K562 (cell line): ENCODE measurements around the gene CCDC97. TPM values are rescaled to one million over a fixed set of nuclear protein-coding genes. Genes with fewer than 3 reads are reported as not detected.

Source experiments
- ATAC-seq: fragments of 200-7000 bp; cut with Tn5 transposase; 3 replicates; pipeline ENCODE4 v1.9.1; 2020; ENCODE audit warnings: moderate library complexity
- BruUV-seq: library from RNA; stranded (reverse); fragments of 400-500 nt; replicated peaks from 2 replicates; lab custom pipeline; 2021; lab: Mats Ljungman, UMichigan
- CTCF ChIA-PET: fragments of 300-600 bp; formaldehyde crosslinking; extraction: SDS; loops from one replicate; lab custom pipeline; 2021; ENCODE audit warnings: low intra/inter-chr PET ratio; lab: Yijun Ruan, JAX
- POLR2A ChIA-PET: fragments of 300-600, 350-650 bp; sonication (Branson Sonifier 250); formaldehyde crosslinking; extraction: SDS; loops from one replicate; lab custom pipeline; 2021; ENCODE audit warnings: antibody characterized with exemption, inconsistent platforms; lab: Yijun Ruan, JAX
- DNase-seq, 4 experiments: peaks; one replicate each; pipeline versions ENCODE4 v3.0.0 to v3.0.0-alpha.2; 2011 to 2018; ENCODE audit warnings: low spot score in 3 of 4, mixed read lengths in 3 of 4; ENCODE audit errors: extremely low read depth in 1 of 4
- FAIRE-seq: peaks from 2 replicates; lab custom pipeline; 2011; peaks lifted over from hg19 to GRCh38; lab: Jason Lieb, UNC
- H2AFZ ChIP-seq: 2 replicates; pipeline ENCODE4 v1.6.0; 2011; ENCODE audit warnings: low read depth, low read length, control low read depth, inconsistent platforms
- H3K27ac ChIP-seq: fragments of 200-600 bp; 3 replicates; pipeline ENCODE4 v1.8.0; 2011; ENCODE audit warnings: low read depth, mild to moderate bottlenecking, control low read depth, inconsistent platforms, low read length, moderate library complexity, mixed read lengths; ENCODE audit errors: extremely low read depth
- H3K27me3 ChIP-seq, 2 experiments: fragments of 300-600 bp in 1 of 2; 2 replicates in 1 of 2; 3 replicates in 1 of 2; pipeline versions ENCODE4 v1.6.0 to v1.8.0; 2011; ENCODE audit warnings: inconsistent platforms in 2 of 2, low read length in 2 of 2, mild to moderate bottlenecking in 1 of 2, mixed read lengths in 1 of 2, moderate library complexity in 1 of 2; ENCODE audit not compliant: control insufficient read depth in 2 of 2, insufficient read depth in 2 of 2
- H3K36me3 ChIP-seq: fragments of 300-600 bp; 3 replicates; pipeline ENCODE4 v1.8.0; 2011; ENCODE audit warnings: mild to moderate bottlenecking, low read length, inconsistent platforms; ENCODE audit not compliant: control insufficient read depth, insufficient read depth
- H3K4me1 ChIP-seq, 2 experiments: fragments of 200-600 bp in 1 of 2; replicated peaks in 1 of 2; 2 replicates in 1 of 2; 3 replicates in 1 of 2; pipeline versions ENCODE4 v1.5.1 to v1.8.0; 2011; ENCODE audit warnings: inconsistent platforms in 2 of 2, low read length in 2 of 2, mild to moderate bottlenecking in 1 of 2, mixed read lengths in 1 of 2, moderate library complexity in 1 of 2; ENCODE audit not compliant: control insufficient read depth in 2 of 2, insufficient read depth in 2 of 2
- H3K4me2 ChIP-seq: 2 replicates; pipeline ENCODE4 v1.6.1; 2011; ENCODE audit warnings: low read length, control low read depth, inconsistent platforms, mixed read lengths; ENCODE audit not compliant: insufficient read depth
- H3K4me3 ChIP-seq: fragments of 200-600 bp; sonication (generic), shearing (Covaris generic); 2 replicates; pipeline ENCODE4 v1.5.1; 2016; ENCODE audit warnings: control low read depth, inconsistent platforms
- H3K79me2 ChIP-seq: fragments of 200-600 bp; 3 replicates; pipeline ENCODE4 v1.8.0; 2011; ENCODE audit warnings: low read length, inconsistent platforms; ENCODE audit not compliant: control insufficient read depth, insufficient read depth
- H3K9ac ChIP-seq, 2 experiments: 2 replicates each; pipeline versions ENCODE4 v1.6.0 to v1.6.1; 2011; ENCODE audit warnings: low read depth in 2 of 2, low read length in 2 of 2, control low read depth in 1 of 2, inconsistent platforms in 1 of 2, mild to moderate bottlenecking in 1 of 2, mixed read lengths in 1 of 2; ENCODE audit not compliant: insufficient read depth in 1 of 2
- H3K9me1 ChIP-seq: one replicate; pipeline ENCODE4 v1.6.0; 2011; ENCODE audit warnings: inconsistent platforms, mild to moderate bottlenecking, low read length, moderate library complexity; ENCODE audit not compliant: control insufficient read depth, insufficient read depth
- H3K9me3 ChIP-seq: replicated peaks from 2 replicates; pipeline ENCODE4 v1.5.1; 2011; ENCODE audit warnings: low read depth, low read length, inconsistent platforms; ENCODE audit not compliant: control insufficient read depth, insufficient read depth
- H4K20me1 ChIP-seq: replicated peaks from 2 replicates; pipeline ENCODE4 v1.6.1; 2011; ENCODE audit warnings: low read length, inconsistent platforms, mixed read lengths; ENCODE audit not compliant: control insufficient read depth, insufficient read depth
- CTCF ChIP-seq, 3 experiments: IDR thresholded peaks in 2 of 3; conservative IDR thresholded peaks in 1 of 3; 2 replicates each; pipeline ENCODE4 v1.5.1; 2011 to 2012; ENCODE audit warnings: low read length in 3 of 3, mild to moderate bottlenecking in 3 of 3, control low read depth in 2 of 3, improper control_type of control experiment in 1 of 3, inconsistent platforms in 1 of 3, low read depth in 1 of 3, mixed read lengths in 1 of 3, moderate library complexity in 1 of 3; ENCODE audit not compliant: insufficient read depth in 2 of 3
- EGR1 ChIP-seq: fragments of 450-650 bp; conservative IDR thresholded peaks from 2 replicates; pipeline ENCODE4 v1.6.1; 2017; ENCODE audit warnings: mild to moderate bottlenecking
- PHB2 ChIP-seq: fragments of 450-650 bp; IDR thresholded peaks from 2 replicates; pipeline ENCODE4 v1.6.1; 2017; ENCODE audit warnings: low read depth
- STAT6 ChIP-seq: sonication (generic); formaldehyde crosslinking; IDR thresholded peaks from 2 replicates; pipeline ENCODE4 v1.8.1; 2023; ENCODE audit warnings: mild to moderate bottlenecking, missing genetic modification reagents
- YY1 ChIP-seq, 3 experiments: IDR thresholded peaks; 2 replicates each; pipeline ENCODE4 v1.6.1; 2011; ENCODE audit warnings: low read length in 2 of 3, mild to moderate bottlenecking in 2 of 3, moderate library complexity in 2 of 3, borderline replicate concordance in 1 of 3, control low read depth in 1 of 3, low read depth in 1 of 3; ENCODE audit not compliant: insufficient read depth in 3 of 3, insufficient replicate concordance in 2 of 3, control insufficient read depth in 1 of 3, insufficient read length in 1 of 3; ENCODE audit errors: extremely low read depth in 1 of 3
- WGBS: fragments of 100-300 bp; shearing (Covaris generic); methylation state at CpG from one replicate; pipeline ENCODE4 v1.1.6; 2016; ENCODE audit warnings: low coverage, mixed read lengths; ENCODE audit not compliant: insufficient coverage; ENCODE audit errors: missing lambda C conversion rate; 5-methylcytosine and 5-hydroxymethylcytosine counted together
- in situ Hi-C: fragments of 300-500 bp; cut with MboI; formaldehyde crosslinking; loops from 4 replicates; pipeline ENCODE4 v1.15.0; 2018; ENCODE audit warnings: inconsistent platforms, mixed read lengths
- intact Hi-C: fragments of 100-400 bp; cut with micrococcal nuclease; formaldehyde crosslinking; loops from 2 replicates; pipeline ENCODE4 v1.14.2; 2022
- polyA plus RNA-seq, 8 experiments: library from polyadenylated mRNA; depleted of rRNA in 4 of 8; stranded (reverse) in 5 of 8; unstranded in 3 of 8; fragments of >200 nt; fragmentation: Nextera tagmentation in 2 of 8; fragmentation: Illumina TruSeq in 1 of 8; extraction: Ambion mirVana in 2 of 8; extraction: Trizol in 1 of 8; gene quantifications; 2 replicates each; pipeline versions ENCODE4 v1.2.1 to v1.2.3, GENCODE V29; 2011 to 2014; ENCODE audit warnings: inconsistent platforms in 1 of 8, missing spikeins in 1 of 8
- total RNA-seq, 7 experiments: library from RNA; depleted of rRNA in 6 of 7; stranded (reverse); fragments of >200 nt in 6 of 7; fragmentation: Illumina TruSeq in 2 of 7; extraction: Trizol in 2 of 7; gene quantifications; 2 replicates each; pipeline versions ENCODE4 v1.2.1 to v1.2.3, GENCODE V29; 2011 to 2021; ENCODE audit warnings: low replicate concordance in 1 of 7

Gene CCDC97
- total and polyA plus RNA-seq, 9 of the 15 experiments (the other 6 are each of a cell fraction or from before 2014, with no cell fraction given), result 0.60 to 16.5 (median 7.0) TPM

GRCh38 chr19:41366089-41366488 lies 56.1 kb downstream of the CCDC97 start:
- ChIA-PET POLR2A (no interaction called here), CTCF (no interaction called here)
- H3K4me3 ChIP-seq, result no peak overlapping the region
- no peaks in the 10 kb centered on the region for H3K9me1 ChIP-seq
- H3K4me1 ChIP-seq, result peaks cover 30 to 50% of the 10 kb centered on the region in 2 experiments
- in situ Hi-C loops (no loop called here), intact Hi-C loops (loop anchor here (2.0 to 10.0 kb wide), 2 partner anchors 31 to 69 kb away; partner anchors contain the start of genes BCKDHA, DMAC2 and EXOSC5)
- no peaks in the 10 kb centered on the region for H3K27me3 ChIP-seq
- H3K4me2 ChIP-seq, result peak overlapping the region; percentile 18
- H3K27ac ChIP-seq, result peak overlapping the region; percentile 55; the same call in 2 of the 3 replicates
- no TSS peak for BruUV-seq
- H2AFZ ChIP-seq, result no peak overlapping the region
- H3K79me2 ChIP-seq, result peaks cover 45% of the 10 kb centered on the region
- no peaks in the 10 kb centered on the region for H3K9me3 ChIP-seq
- TF ChIP-seq PHB2 (no peak), CTCF (IDR thresholded peaks at IDR 0.05 in 2 of 3, conservative IDR thresholded peaks at IDR 0.05 in 1 of 3; ENCODE audit: insufficient read depth in 2 of 3, low read depth in 1 of 3, low read length in 3 of 3) (peak; percentile 43 to 50 (median 47); a peak in 5 of 6 replicates), YY1 (IDR thresholded peaks at IDR 0.05; ENCODE audit: borderline replicate concordance in 1 of 3, control insufficient read depth in 1 of 3, extremely low read depth in 1 of 3, insufficient read depth in 3 of 3, insufficient read length in 1 of 3, insufficient replicate concordance in 2 of 3, low read depth in 1 of 3, low read length in 2 of 3) (peak in 1 of 3 experiments; percentile 73), STAT6 (CRISPR knock-in tag) (no peak), EGR1 (0 out of 2 replicates have a peak, but pooled peaks have one; percentile 9)
- no peaks in the 10 kb centered on the region for H4K20me1 ChIP-seq
- H3K36me3 ChIP-seq, result peaks cover 1% of the 10 kb centered on the region; the same call in 2 of the 3 replicates
- FAIRE-seq, result no peak
- WGBS, result 70% methylated on average over 1 of the region's 1 CpG
- ATAC-seq, result no peak
- H3K9ac ChIP-seq, result peak overlapping the region in 1 of 2 experiments; percentile 70; a peak in 1 of 4 replicates
- peak in 2 of 4 experiments; percentile 42 to 60 for DNase-seq
